DOHH2 (cell line): ENCODE data around the gene DYNC2LI1.

Experiments used
- CTCF ChIP-seq: fragments of 200-600 bp; sonication (generic); IDR thresholded peaks from one replicate; pipeline ENCODE4 v1.5.1; 2014; ENCODE audit warnings: antibody characterized with exemption, mild to moderate bottlenecking, low read depth, low read length; ENCODE audit not compliant: poor library complexity, severe bottlenecking
- EZH2phosphoT487 ChIP-seq: fragments of 200-600 bp; sonication (generic); IDR thresholded peaks from 2 replicates; pipeline ENCODE4 v1.6.1; 2017; ENCODE audit warnings: borderline replicate concordance, mild to moderate bottlenecking, antibody characterized with exemption, low read length, moderate library complexity, mixed read lengths

GRCh38 chr2:43824512-43824911 lies 50.7 kb downstream of the DYNC2LI1 start:
- TF ChIP-seq CTCF: no peak
- no peak for TF ChIP-seq EZH2phosphoT487
